H54 (cell line): ENCODE data around the gene ABHD14A.

Experiments
- DNase-seq: peaks from one replicate; pipeline ENCODE4 v3.0.0; 2011; ENCODE audit warnings: low spot score, mixed read lengths; ENCODE audit not compliant: insufficient read length
- FAIRE-seq: peaks from 3 replicates; lab custom pipeline; 2011; peaks lifted over from hg19 to GRCh38; lab: Jason Lieb, UNC
- POLR2A ChIP-seq: IDR thresholded peaks from 2 replicates; pipeline ENCODE4 v1.6.1; 2011; ENCODE audit warnings: low read depth, mild to moderate bottlenecking, low read length

ABHD14A gene

DNA sequence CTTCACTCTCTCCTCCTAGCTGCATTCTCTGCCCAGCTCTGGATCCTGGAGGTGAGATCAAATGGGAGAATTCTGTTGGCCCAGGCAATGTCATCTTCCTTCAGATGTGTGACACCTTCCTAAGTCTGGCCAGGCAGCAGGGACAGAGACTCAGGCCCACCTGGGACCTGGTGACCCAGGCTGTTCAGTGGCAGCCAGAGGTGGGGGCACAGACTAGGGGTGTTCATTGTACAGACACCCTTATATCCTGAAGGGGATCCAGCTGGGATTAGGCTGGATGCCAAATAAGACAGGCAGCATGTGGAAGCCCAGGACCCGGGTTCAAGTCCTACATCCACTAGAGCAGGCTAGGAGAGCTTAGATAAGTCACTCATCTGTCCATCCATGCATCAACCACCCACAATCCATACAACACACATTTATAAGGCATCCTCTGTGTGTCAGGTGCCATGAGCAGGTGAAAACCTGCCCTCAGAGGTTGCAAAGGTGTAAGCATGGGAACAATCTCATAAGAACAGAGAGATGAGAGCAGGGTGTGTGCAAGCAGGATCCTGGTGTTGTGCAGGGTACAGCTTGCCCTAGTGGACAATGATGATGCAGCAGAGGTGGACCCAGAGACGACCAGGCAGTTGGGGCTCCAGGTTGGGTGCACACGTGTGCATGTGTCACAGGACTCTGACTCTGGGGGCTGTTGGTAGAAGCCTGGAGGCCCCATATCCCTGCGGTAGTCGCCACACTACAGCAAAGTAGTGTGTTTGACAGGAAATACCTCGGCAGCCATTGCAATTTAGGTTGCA is 39.1 kb downstream of the ABHD14A start:
- DNase-seq (no peak), FAIRE-seq (no peak)
- TF ChIP-seq POLR2A: no peak

DNA sequence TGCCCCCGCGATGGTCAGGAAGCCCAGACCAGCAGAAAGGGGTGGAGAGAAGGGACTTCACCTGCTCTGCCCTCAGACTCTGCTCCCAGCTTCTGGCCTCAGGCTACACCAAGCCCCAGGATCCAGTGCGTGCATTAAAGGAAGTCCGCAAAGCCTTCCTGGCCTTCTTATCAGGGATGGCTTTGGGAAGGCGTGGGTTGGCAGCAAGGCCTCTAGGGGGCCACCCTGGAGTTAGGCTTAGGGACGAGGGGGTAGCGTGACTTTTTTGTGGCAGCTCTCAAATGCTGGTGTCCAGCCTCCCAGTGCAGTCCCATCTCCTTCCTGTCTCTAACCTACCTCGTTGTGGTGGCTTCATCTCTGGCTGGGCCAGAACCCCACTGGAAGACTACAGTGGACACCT is 39.7 kb downstream of the ABHD14A start:
- TF ChIP-seq POLR2A: no peak
- no peak for FAIRE-seq
- DNase-seq: no peak

DNA sequence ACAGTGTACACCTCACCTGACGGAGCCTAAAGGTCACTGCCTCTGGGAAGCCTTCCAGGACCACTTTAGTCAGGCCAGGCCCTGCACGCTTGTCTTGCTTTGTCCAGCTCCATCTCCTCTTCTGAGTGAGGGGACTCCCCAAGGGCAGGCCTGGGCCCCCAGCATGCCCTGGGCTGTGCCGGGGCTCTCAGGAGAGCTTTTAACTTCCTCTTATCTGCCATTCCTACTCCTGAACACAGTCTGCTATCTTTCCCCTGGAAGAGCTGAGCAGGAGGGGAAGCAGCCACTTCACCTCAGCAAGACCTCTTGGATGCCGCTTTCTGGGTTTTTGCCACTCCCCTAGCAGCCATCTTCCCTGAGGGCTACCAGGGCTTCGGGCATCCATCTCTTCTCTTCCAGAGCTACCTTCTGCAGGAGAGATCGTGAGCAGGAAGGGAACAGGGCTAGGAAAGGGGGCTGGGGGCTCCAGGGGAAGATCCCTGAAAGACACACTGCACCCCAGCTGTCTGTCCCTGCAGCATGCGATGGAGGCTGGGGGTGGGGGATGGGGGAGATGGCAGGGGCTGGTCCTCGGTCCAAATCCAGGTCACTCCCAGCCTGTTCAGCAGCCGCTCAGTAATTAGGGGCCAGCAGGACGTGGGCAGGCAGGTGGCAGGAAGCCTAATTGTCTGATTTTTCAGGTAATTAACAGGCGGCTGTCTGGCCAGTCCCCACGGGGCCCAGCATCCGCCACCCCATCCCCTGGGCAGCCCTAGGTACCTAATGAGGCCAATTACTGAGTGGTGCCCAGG is 40.8 kb downstream of the ABHD14A start:
- TF ChIP-seq POLR2A: no peak
- no peak for DNase-seq
- FAIRE-seq: no peak

DNA sequence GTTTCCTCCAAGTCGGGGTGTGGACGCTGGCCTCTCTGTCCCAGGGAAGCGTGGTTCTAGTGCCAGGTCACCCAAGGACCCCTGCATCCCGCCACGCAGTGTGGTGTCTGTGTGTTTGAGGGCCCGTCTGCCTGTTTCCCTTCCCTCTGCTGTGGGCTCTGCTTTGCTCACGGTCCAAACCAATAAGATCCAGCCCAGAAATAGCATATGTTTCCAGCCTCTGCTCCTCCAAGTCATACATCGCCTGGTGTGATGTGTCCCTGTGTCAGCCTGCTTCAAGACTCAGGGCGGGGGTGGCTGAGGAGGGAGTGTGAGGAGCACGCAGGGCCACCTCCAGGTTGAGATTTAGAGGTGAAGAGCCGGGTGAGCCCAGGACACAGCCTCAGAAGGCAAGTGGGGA is 42.7 kb downstream of the ABHD14A start:
- TF ChIP-seq POLR2A: no peak
- FAIRE-seq (no peak), DNase-seq (no peak)

- DNase-seq (no peak), FAIRE-seq (no peak)
- TF ChIP-seq POLR2A: no peak
Observed at GRCh38 chr3:52018319-52019000, 43.6 kb downstream of the ABHD14A start.

GRCh38 chr3:52019352-52020080 is 44.7 kb downstream of the ABHD14A start:
- no peak for FAIRE-seq
- no peak for TF ChIP-seq POLR2A
- DNase-seq: no peak

DNA sequence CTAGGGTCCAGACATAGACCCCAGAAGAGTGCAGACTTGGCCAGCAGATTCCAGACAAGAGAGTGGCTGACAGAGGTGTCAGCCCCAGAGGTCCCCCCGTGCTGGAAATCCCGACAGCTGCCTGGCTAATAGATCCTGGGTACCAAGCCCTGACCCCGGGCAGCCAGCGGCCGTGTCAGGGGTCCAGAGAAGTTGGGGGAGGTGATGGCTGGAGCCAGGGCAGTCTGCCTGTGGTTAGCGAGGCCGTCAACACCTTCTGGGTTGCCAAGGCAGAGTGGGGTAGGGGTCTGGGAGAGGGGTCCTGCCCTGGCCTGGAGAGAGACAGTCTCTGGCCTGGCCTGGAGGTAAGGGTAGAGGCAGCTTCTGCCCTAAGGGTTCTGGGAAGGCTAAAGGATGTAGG is 45.9 kb downstream of the ABHD14A start:
- TF ChIP-seq POLR2A: no peak
- no peak for DNase-seq
- no peak for FAIRE-seq

DNA sequence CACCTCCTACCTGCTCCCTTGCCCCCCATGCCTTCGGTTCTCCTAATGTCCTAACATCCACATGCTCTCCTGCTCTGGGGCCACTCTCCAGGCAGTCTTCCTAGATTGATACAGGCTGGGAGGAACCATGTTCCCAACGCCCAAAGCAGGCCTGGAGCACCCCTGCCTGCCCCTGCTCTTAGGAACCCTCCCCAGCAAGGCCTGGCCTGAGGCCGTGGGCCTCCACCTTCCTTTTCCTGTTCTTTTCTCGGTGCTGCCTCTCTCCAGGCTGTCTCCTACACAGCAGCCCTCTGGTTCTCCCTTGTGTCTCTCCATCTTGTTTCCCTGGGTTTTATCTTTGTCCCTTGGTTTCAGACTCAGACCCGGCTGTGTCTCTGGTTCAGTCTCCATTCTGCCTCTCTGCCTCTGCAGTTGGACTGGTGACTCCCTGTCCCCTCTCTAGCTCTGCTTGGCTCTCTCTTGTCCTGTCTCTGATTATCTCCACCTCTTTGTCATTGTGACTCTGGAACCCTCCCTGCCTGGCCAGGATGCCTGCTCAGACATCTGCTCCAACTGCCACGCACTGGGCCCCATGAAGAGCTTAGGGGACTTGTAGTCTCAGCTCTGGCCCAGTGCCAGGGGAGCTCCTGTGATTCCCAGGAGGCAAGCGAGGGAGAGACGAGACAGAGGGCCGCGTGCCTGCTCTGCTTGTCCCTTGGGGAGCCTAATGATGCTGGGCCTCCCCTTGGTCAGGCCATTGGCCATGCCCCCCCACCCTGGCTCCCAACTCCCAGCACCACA is 46.8 kb downstream of the ABHD14A start:
- FAIRE-seq (no peak), DNase-seq (no peak)
- TF ChIP-seq POLR2A: no peak

GRCh38 chr3:52022323-52023100 is 47.6 kb downstream of the ABHD14A start:
- no peak for DNase-seq
- no peak for FAIRE-seq
- no peak for TF ChIP-seq POLR2A

- TF ChIP-seq POLR2A: no peak
- FAIRE-seq (no peak), DNase-seq (no peak)
Observed at GRCh38 chr3:52023101-52023770, 48.4 kb downstream of the ABHD14A start.

DNA sequence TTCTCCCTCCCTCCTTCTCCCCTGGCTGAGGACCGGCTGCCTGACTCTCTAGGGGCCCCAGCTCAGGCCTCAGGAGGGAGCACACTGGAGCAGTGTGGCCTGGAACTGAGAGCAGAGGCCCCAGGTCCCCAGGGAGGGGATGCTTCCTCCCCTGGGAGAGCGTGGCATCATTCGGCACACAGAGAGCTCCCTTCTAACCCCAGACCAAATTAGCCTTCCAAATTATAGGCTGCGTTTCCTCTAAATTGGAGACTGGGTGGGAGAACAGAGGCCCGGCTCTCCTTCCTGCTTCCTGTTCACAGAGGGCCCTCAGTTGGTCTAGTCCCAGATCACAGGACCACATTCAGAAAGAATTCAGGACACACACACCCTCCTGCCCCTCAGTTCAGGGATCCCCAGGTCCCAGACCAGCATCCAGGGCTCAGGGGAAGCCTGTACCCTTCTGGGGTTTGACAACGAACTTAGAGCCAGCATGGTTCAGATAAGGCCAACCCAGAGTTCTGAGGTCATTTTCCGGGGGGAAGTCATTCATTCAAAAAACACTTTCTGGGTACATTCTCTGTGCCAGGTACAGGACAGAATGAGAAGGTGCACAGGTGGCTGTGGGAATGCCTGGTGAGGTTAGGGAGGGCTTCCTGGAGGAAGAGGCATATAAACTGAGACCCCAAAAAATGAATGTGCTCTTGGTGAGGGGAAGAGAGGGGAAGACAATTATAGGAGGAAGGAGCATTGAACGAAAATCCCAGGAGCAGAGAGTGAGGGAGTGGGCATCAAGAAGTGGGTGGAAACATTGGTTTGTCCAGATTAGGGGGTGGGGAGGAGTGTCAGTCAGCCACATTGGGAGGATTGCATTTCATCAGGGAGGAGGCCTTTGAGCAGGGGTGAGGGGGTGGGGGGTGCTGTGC is 49.2 kb downstream of the ABHD14A start:
- FAIRE-seq (no peak), DNase-seq (no peak)
- TF ChIP-seq POLR2A: no peak
